Measurements from ENCODE around the gene SLC5A2. TPM values are rescaled to one million over a fixed set of nuclear protein-coding genes. Genes with fewer than 3 reads are reported as not detected.

SLC5A2 gene
- total and polyA plus RNA-seq, 2 of the 13 experiments (the other 11 are each of a cell fraction or from before 2014, with no cell fraction given), result 0.24 to 0.97 TPM

- TF ChIP-seq ZNF574 (CRISPR knock-in tag; IDR thresholded peaks at IDR 0.05), result peak; percentile 96
- TF ChIP-seq ZNF761 (CRISPR knock-in tag; conservative IDR thresholded peaks at IDR 0.05), result peak; percentile 78
- peak; percentile 94 for TF ChIP-seq CREB1 (IDR thresholded peaks at IDR 0.05)
- TF ChIP-seq CREB1 (CRISPR knock-in tag; IDR thresholded peaks at IDR 0.05), result peak; percentile 97
- peak; percentile 90 for TF ChIP-seq ZNF724P (CRISPR knock-in tag; IDR thresholded peaks at IDR 0.05; ENCODE audit: borderline replicate concordance)
- no peak; the same call in 1 of the 2 replicates for TF ChIP-seq PAXIP1 (CRISPR knock-in tag; conservative IDR thresholded peaks at IDR 0.05)
- TF ChIP-seq FOXC1 (CRISPR knock-in tag; IDR thresholded peaks at IDR 0.05; ENCODE audit: borderline replicate concordance), result peak; percentile 93
- peak; percentile 28; the same call in 1 of the 2 replicates for TF ChIP-seq KDM5A (IDR thresholded peaks at IDR 0.05; ENCODE audit: borderline replicate concordance, low read length)
- TF ChIP-seq ZBED4 (CRISPR knock-in tag; IDR thresholded peaks at IDR 0.05; ENCODE audit: borderline replicate concordance), result peak; percentile 67; the same call in 1 of the 2 replicates
- no peak for TF ChIP-seq ZFP62 (CRISPR knock-in tag; IDR thresholded peaks at IDR 0.05)
- TF ChIP-seq ZNF503 (CRISPR knock-in tag; IDR thresholded peaks at IDR 0.05), result peak; percentile 89
- peak; percentile 94 for TF ChIP-seq MYPOP (CRISPR knock-in tag; IDR thresholded peaks at IDR 0.05)
- no peak for TF ChIP-seq ZNF746 (CRISPR knock-in tag; IDR thresholded peaks at IDR 0.05)
- peak; percentile 98 for TF ChIP-seq RBFOX2 (IDR thresholded peaks at IDR 0.05; ENCODE audit: low read depth, low read length)
- peak; percentile 67 for TF ChIP-seq SP2 (CRISPR knock-in tag; IDR thresholded peaks at IDR 0.05)
These were observed 23.9 kb upstream of the SLC5A2 start, which contains the start of gene ARMC5 (continued) for GRCh38 chr16:31458844-31459686.
